GM19372 (cell line): Measurements from ENCODE around the gene TGFA.

ENCODE experiments used
- ATAC-seq: cut with Tn5 transposase; IDR thresholded peaks from one replicate; pipeline ENCODE4 v1.9.1; 2021; ENCODE audit warnings: mild to moderate bottlenecking, low read depth, moderate library complexity; ENCODE audit not compliant: unreplicated experiment

Gene TGFA

DNA sequence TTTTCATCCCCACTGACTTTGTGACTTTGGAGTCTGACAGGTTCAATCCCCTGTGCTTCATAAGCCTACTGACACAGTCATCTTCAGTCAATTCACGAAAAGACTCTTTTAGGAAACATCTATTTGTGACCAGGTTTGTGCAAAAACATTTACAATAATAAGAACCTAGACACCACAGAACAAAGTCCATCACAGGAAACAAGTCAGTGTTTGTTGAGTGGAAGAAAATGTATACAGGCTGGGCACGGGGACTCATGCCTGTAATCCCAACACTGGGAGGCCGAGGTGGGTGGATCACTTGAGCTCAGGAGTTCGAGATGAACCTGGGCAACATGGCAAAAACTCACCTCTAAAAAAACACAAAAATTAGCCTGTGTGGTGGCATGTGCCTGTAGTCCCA is 49.7 kb downstream of the TGFA start:
- no peak for ATAC-seq

DNA sequence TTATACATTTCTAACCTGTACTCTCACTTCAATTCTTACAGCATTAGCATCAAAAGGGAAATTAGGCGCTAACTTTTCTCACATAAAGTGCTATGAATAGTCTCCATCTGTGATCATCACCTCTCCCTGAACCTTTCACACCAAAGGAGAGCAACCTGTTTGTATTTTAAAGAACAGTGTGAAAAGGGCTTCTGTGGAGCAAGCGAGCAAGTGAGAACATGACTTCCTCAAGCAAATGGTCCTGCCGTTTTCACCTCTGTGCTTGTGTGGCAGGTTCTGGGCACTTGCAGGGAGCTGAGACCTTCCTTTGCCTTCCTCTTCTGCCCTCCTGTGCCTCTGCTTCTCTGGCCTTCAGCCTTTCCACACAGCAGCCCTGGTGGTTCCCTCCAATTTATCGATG is 51.9 kb downstream of the TGFA start:
- no peak for ATAC-seq

DNA sequence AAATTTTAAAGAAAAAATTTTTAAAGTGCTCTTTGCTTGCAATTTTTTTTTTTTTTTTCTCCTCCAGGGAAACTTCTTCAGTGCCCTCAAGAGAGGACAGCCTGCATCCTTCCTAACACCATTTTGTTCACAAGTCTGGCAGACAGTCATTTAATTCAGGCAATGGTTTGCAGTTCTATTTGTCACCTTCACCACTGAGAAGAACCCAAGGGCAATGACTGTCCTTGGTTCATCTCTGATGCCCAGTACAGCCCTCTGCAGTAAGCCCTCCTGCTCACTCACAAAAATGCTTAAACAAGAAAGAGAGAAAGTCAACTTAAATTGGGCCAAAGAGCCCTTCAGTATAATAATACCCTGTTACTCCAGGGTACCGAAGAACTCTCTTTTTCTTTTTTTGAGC is 52.4 kb downstream of the TGFA start:
- ATAC-seq = no peak

DNA sequence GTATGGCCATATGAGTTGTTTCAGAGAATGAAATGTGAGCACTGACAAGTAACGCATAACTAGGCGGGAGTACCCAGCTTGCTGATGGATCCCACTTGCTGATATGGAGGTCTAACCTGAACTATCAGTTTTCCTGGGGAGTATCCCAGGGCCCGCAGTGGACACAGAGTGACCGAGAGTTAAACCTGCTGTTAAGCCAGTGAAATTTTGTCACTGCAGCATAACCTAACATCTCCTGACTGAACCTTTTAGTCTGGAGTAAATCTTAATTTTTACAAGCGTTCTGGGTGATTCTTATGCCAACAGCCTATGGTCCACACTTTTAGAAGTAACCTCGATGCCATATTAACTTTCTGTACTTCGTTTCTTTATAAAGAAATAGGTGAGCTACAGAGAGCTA is 54.4 kb downstream of the TGFA start:
- ATAC-seq = no peak

DNA sequence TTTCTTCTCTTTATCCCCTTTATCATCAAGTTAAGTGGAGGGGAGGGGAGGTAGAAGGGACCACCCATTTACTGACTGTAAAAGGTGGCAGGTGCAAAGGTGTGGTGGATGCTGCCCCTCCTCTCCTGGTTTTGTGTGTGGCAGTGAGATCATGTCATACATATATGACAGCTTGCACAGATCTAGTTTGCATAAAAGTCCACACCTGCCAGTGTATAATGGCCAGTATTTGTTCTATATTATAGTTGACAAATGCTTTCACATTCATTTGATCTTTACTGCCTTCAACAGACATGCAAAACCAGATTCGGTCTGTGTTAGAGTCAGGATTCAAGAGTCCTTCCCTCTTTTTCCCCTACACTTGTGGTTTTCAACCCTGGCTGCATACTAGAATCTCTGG is 55.1 kb downstream of the TGFA start:
- ATAC-seq = no peak

DNA sequence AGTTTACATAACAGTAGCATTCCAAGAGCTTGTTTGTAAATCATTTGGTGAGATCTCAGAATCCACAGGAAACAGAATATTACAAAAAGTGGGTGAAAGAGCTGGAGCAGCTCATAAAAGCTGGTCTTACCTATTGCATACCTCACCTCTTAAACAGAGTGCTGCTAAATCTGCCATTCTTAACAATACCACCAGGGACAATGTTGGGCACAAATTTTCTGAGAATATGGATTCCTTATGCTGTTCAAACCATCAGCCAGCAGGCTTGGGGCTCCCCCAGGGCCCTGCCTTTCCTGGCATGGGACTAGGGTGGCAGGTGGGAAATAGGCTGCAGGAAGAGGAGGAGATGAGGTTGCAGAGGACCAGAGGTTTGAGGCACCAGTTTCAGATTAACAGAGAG is 55.6 kb downstream of the TGFA start:
- no peak for ATAC-seq

DNA sequence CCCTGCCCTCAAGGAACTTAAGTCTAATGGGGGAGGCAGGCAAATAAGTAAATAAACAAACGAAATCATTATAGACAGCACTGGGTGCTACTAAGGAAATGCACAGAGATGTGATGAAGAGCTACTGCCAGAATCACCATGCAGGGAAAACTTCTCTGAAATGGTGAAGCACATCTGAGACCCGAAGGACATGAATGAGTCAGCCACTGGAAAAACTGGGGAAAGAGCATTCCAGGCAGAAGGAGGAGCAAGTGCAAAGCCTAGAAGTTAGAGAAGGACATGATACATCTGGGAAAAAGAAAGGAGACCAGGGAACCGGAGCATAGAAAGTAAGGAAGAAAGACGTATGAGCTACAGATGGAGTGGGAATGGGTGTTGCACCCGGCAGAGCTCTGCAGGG is 56.8 kb downstream of the TGFA start:
- ATAC-seq = no peak

DNA sequence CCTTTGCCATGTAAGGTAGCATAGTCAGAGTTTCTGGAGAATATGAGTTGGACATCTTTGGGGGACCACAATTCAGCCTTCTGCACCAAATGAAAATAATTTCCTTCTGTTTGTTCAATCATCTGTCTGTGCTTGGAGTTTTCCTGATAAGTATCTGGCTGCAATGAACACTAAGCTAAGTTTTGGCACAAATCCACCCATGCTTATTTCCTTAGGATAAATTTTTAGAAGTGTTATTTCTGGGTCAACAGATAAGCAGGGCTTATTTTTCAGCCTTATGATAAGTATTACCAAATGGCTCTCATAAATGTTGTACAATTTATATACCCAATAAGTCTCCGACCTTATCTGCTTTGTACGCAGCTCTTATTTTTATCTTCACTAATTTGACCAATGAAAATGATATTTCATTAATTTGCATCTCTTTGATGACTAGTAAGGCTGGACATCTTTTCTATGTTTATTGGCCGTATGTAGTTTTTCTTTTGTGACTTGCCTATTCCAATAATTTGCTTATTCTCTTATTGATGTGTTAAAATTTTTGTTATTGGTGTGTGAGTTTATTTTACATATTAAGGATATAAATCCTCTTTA is 59.2 kb downstream of the TGFA start:
- no peak for ATAC-seq

DNA sequence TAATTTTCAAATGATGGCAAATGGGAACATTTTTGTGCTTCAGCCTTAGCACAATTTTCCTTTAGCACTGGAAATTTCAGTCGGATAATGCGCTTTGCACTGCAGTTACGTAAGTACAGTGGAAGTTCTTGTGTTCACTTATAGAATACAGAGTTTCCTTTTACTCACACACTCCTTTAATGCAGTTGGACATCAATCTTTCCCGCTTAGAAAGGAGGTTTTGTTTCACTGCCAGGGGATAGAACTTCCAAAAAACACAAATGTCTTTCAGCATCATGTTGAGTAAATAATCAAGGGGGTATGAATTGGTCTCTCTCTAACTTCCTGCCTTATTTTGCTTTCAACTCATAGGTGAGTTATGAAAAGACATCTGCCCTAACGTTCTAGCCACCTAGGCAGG is 63.2 kb downstream of the TGFA start:
- no peak for ATAC-seq

DNA sequence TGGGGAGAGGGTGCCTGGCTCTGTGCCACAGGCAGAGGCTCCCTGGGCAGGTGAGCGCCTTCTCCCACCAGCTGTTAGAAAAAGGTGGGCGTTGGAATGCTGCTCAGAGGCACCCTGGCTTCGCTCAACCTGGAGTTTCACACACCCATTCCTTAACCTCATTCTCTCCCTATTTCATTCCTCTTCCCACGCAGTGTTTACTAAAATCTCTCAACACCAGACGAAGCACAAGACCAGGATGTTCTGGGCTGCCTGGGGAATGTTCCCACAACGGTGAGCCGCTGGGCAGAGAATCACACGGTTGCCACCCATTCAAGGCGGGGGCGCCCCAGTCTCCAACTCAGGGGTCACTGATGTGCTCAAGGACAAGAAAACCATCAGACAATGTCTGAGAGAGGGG is 64.5 kb downstream of the TGFA start:
- ATAC-seq = no peak

DNA sequence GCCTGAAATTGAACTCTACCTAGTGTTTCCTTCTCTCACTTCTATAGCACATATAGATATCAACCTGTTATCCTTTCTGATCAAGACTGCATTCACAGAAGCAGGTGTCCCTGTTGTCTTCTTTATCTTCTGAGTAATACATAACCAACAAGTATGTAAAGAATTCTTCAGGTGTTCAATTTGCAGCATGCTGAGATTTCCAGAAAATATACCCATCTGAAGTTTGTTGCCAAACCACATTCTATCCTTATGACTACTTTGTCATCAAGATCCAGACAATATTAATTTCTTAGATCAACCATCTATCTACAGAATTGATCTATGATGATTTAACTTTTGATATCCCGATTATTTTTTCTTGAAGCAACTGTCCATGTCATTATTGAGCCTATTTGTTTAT is 69.5 kb downstream of the TGFA start:
- no peak for ATAC-seq

DNA sequence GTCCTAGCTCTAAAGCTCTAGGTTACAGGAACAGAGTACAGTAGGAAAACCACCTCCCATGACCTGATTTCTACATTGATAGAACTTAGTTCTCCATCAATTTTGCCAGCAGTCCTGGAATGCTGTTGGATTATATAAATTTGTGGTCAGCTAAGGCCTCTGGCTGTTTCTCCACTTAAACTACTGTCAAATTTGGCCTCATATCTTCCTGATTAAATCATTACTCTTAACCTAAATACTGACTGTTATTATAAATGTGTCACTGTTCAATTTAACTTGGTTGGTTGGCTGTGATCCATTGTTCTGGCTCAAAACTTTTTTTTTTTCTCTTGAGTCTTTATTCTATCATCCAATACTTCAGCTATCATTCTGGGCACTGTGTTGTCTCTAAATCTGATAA is 71.2 kb downstream of the TGFA start:
- no peak for ATAC-seq

DNA sequence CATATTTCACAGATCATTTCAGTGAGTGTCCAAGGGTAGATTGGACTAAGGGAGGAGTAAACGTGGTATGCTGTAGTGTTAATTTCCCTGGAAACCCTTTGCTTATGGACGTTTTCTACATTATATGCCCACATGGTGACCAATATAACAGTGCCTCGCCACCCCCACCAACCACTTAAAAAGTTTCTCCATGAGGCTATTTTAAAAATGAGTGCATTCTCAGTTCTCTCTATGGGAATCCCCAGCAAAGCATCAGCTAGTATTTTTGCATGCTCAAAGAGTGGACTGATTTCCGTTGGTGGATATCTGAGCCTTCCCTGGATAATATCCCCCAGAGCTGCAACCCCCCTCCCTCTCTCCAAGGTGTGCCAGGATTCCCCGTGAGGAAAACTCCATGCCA is 73.2 kb downstream of the TGFA start:
- no peak for ATAC-seq

DNA sequence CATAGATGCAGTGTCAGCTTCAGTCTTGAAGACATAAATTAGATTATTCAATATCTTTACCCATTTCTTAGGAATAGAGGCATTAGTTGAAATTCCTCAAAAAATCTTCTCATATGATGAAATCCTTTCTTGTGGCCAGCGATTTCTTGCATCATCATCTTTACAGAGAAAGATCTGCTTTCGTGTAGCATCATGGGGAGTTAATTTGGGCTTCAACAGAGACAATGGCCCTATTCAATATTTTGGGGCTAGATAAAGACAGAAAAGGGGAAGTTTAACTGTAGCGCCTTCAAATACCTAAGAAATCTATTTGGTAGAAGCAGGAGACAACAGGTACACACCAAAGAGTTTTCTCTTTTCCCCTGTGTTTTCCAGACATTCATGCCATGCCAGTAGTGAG is 73.8 kb downstream of the TGFA start:
- ATAC-seq = no peak

DNA sequence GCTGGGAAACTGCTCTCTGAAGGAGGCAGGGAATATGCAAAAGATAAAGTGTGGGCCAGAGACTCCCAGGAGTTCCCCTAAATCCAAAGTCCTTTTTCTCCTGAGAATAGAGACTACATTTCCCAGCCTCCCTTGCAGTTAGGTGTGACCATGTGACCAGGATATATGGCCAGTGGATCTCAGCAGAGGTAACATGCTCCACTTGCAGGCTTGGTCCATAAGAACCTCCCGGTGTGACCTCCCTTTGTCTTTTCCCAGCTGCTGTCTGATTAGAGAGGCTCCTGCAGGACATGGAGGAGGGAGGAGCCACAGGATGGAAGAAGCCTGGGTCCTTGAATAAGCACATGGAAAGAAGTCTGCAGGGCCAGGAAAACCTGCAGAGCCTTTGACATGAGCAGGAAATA is 76.2 kb downstream of the TGFA start:
- ATAC-seq = no peak

DNA sequence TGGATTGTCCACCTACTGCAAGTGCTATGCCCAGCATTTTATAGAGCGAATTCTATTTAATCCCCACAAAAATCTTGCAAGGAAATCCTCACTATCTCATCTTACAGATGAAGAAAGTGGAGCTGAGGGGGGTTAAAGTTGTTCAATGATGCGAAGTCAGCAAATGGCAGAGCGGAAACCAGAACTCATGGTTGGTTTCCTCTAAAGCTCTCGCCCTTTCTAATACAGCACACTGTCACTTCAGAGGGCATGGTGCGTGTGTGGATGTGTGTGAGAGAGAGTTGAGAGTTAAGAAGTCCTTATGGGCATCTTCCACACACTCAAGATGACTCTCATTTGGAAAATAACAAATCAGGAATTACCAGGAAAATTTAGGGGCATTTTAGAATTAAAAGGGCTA is 78.4 kb downstream of the TGFA start:
- no peak for ATAC-seq

DNA sequence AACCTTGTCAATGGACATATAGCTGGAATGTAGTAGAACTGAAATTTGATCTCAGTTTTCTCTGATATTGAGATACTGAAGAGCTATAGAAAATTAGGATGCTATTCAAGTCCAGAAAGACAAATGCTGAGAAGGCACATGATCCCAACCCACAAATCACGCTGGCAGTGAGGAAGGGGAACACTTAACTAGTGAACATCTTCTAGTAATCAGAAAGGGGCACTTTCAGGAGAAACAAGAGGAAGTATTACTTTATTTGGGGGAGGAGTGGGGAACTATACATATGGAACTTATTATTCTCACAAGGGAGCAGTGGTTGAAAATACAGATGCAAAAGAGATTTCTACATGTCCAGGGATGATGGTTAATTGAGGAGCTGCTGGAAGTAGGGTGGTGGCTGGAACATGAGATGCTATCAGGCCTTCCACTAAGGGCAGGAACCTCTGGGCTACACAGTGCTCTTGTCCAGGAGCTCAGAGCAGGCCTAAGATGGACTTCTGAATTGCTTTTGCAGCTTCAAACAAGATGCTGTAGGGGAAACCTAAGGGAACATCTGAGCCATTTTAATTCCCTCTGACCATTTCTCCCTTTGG is 79.3 kb downstream of the TGFA start:
- ATAC-seq = no peak

DNA sequence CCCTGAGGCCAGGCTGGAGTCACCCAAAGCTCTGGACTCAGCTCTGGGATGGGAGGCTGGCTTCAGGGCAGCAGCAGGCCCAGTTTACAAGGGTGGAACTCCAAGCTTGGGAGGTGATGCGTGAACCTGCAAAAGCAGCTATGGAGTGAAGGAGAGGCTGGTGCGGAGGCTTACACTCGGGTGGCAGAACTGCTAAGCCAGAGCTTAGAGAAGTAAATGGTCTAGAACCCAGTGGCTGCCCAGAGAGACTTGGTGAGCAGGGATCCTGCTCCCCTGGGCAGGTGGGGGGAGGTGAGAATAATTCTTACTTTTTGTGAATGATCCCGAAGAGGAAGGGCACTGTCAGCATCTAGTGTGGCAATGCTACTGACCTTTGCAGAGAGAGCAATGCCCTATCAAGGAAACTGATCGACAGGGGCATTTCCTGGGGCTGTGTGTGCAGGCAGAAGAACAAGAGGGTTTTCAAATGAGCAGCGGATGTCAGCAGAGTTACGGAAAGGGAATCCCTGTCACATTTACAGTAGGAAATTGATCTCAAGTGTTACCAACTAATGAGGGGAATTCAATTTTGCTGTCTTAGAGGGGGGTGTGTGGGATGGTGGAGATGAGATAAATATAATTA is 80.4 kb downstream of the TGFA start:
- ATAC-seq = no peak

DNA sequence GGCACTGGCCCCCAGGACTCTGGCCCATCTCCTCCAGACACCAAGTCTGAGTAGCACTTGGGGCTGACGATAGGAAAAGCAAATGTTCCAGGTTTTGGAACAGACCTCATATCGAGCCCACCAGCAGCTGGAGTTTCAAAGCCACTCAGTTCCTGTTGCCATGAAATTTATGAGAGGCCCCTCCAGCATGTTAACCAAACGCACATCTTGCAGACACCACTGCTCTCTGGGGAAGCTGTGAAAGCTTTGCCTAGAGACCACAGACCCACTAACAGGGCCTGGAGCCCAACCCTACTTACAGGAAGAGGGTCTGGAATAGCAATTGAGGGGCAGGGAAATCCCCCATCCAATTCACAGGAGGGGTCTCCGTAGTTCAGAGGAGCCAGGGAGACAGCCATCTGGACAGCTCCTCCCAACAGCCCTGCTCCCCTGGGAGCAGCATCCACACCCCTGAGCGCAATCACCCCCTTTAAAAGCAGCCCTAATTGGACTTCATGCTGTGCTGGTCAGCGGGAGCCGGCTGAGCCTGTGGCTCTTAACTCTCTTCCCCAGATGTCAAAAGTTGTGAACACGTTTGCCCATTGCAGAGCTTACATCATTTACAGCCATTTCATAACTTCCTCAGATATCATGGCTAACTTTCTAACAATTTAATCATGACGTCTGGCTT is 81.3 kb downstream of the TGFA start:
- no peak for ATAC-seq

DNA sequence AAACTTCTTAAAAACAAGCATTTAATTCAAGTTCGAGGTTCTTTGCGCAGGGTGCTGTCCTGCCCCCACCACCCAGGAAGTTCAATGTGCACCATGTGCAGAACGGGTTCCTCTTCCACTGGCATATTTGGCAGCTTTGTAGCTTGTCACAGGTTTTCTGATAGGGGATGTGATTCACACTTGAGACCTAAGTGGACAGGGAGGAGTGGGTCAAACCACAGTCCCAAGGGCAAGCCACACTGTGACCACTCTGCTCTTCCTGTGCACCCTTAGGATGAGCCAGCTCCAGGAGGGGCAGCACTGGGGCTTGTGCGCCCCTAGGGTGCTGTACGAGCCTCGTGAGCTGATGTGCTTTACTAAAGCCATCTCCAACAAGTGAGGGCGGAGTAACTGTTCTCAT is 82.5 kb downstream of the TGFA start:
- ATAC-seq = no peak

DNA sequence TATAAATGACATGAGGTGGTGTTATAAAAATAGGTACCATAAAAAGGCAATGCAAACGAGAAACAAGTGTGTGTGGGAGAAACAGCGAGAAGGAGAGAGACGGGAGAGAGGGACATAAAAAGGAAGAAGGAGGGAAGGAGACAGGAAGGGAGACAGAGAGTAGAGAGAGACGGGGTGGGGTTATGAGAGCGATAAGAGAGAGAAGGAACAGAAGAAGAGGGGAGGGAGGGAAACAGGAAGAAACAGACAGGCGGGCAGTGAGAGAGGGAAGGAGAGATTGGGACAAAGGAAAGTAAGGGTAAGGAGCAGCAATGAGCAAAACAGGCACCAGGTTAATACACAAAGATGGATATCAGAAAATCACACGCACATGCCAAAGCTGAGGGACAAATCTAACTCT is 83.7 kb downstream of the TGFA start:
- ATAC-seq = no peak

DNA sequence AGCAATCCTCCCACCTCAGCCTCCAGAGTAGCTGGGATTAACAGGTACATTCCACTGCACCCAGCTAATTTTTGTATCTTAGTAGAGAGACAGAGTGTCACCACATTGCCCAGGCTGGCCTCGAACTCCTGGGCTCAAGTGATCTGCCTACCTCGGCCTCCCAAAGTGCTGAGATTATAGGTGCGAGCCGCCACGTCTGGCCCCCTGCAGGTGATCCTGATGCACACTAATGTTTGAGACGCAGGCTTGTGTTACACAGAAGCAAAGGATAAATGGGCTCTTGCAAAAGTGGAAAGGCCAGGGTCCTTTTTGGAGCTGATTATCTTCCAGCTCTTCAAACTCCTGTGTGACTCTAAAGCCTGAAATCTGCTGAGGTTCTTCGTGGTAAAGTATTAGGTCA is 84.2 kb downstream of the TGFA start:
- no peak for ATAC-seq
